ENCODE measurements around the gene SCAF8.
A peak's percentile ranks its signal among the peaks of the same experiment; 100 is the strongest.
"Not testable (repeated sequence)": the region's sequence is repeated elsewhere in the genome, so short reads cannot be mapped to it uniquely, and the experiment has no call there.

The SCAF8 gene

DNA sequence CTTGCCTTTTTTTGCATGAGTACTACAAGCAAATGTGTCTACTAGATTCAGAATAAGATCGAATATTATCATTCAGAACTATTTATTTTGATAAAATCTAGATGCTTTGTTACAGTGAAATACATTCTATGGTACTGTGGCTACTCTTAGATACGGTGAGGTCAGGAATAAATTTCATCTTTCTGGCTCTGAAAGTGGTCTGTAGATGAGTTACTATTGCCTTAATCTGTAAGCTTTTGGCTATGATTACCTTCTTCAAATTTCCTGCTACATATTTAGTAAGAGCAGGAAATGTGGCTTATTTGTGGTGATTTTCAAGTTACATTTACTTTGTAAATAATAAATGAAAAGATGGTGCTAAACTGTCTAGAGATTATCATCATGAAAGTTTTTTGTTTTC lies 50.0 kb downstream of the SCAF8 start:
- DNase-seq (ENCODE audit: low spot score): no peak

DNA sequence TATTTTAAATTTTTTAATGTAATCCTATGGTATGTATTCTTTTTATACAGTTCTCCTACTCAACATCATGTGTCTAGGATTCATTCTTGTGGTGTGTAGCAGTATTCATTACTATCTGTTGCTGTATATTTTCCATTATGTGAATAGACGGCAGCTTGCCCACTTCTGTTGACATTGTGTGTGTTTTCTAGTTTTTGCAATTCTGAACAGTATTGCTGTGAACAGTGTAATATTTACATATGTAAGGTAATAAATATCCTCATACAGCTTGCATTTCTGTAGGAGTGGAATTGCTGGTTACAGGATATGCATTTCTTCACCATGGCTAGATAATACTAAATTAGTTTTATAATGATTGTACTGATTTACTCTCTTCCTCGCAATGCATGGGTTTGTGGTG lies 51.9 kb downstream of the SCAF8 start:
- DNase-seq (ENCODE audit: low spot score): no peak

DNA sequence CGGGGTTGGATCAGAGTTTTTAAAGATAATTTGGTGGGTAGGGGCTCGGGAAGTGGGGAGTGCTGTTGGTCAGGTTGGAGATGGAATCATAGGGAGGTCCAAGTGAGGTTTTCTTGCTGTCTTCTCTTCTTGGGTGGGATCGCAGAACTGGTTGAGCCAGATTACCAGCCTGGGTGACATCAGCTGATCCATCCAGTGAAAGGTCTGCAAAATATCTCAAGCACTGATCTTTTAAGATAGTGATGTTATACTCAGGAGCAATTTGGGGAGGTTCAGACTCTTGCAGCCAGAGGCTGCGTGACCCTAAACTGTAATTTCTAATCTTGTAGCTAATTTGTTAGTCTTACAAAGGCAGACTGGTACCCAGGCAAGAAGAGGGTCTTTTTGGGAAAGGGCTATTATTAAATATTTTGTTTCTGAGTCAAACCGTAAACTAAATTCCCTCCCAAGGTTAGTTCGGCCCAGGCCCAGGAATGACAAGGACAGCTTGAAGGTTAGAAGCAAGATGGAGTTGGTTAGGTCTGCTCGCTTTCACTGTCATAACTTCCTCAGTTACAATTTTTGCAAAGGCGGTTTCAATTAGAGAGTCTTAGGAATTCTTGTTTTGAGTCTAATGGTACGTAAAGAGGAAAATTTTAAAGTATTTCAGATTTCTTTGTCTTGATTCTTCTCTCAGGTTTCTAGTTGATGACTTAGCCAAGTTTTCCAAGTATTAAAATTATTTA lies 53.1 kb downstream of the SCAF8 start:
- DNase-seq (ENCODE audit: low spot score): no peak

DNA sequence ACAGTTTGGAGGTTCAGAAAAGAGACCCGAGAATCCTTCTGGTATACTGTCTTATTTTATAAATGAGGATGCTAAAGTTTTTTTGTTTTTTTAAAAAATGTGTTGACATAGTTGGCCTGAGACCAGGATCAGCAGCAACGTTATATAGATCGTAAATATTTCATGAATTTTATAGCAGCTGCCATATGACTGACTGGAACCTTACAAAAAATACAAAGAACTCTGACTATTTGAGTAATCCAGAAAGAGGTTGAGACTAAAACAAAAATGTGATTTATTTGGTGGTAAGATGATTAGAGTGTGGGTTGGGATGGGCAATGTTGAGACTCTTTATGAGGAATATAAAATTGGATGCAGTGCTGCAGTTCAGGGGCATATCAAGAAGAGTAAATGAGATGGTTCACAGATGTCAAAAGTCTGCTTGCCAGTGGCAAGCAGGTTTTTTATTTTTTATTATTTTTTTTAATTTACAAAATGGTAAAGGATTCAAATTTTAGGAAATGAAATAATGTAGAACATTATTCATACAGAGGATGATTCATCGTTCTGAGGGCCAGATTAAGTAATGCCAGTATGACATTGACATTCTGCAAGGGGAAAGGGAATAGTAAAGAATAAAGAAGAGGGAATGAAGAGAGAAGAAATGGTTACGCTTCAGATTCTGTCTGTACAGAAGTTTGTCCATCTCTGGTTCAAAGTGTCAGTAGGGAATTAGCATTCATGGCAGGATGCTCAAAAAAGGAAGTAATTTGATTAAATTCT lies 58.5 kb downstream of the SCAF8 start:
- peak; percentile 16 for DNase-seq (ENCODE audit: low spot score)

DNA sequence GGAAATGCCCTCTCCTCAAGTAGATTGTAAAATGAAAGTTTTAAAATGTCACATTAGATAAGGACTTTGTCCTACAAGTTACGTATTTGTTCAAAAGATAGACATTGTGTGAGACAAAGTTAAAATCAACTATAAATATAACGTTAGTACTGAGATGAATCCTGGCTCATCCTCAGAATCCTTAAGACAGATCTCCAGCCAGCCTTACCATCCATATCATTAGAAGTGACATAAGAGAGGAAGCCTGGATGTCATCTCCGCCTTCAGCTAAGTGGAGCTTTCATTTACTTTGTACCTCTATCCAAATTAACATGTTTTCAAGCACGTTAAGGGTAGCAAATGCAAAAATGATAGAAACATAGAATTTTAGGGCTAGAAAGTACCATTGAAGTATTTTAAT lies 59.1 kb downstream of the SCAF8 start:
- no peak for DNase-seq (ENCODE audit: low spot score)

DNA sequence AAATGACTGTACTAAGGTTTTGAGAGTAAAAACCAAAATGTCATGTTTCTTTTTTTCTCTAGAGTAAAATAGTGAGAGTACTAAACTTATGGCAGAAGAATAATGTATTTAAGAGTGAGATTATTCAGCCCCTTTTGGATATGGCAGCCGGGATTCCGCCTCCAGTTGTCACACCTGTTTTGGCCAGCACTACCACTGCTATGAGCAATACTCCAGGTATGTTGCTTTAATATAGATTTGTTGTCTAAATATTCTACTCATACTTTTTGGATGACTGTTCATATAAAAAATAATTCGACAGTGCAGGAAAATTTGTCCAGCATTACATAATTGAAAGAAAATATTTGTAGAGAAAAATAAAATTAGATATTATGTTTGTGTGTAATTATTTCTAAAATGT lies 59.5 kb downstream of the SCAF8 start:
- DNase-seq (ENCODE audit: low spot score): no peak

DNA sequence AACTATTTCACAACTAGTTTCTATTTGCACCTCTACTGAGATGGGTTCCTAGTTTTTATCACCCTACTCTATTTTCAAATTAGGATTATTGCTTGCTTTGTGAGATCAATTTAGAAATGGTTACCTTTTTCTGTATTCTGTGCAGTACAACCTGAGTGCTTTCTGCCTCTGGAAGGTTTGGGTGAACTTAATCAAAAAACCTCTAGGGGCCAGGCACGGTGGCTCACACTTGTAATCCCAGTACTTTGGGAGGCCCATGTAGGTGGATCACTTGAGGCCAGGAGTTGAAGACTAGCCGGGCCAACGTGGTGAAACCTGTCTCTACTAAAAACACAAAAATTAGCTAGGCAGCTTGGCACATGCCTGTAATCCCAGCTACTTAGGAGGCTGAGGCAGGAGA lies 63.3 kb downstream of the SCAF8 start:
- no peak for DNase-seq (ENCODE audit: low spot score)

DNA sequence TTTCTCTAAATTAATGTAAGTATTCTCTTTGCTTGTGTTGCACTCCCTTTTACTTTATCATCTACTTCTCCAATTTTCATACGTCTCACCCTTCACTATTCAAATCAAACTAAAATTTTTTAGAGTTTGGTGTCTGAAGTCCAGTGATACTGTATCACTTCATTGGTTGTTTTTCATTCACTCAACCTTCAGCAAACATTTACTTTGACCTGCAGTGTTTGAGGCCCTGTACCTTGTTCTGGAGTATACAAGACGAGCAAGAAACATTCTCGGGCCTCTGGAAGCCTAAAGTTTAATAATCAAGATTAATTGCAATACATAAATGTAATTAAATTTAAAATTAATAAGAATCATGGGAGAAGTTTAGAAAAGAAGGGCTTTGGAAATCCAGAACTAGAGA lies 64.6 kb downstream of the SCAF8 start:
- DNase-seq (ENCODE audit: low spot score): no peak

DNA sequence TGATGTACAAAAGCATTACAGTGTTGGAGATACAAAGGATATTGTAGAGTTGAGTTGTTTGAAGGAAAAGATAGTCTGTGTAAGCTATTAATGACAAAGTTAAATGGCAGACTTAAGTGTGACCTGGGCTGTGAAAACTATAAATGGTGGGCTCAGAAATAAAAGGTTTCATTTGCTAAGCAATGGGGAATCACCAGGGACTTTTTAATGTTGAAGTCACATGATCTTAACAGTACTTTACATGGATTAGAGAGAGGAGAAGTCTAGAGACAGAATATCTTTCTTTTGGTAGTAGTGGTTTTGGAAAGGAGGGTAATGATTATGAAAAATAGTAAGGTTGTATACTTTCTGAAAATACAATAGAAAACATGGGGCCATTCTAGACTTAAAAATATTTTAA lies 67.1 kb downstream of the SCAF8 start:
- no peak for DNase-seq (ENCODE audit: low spot score)

DNA sequence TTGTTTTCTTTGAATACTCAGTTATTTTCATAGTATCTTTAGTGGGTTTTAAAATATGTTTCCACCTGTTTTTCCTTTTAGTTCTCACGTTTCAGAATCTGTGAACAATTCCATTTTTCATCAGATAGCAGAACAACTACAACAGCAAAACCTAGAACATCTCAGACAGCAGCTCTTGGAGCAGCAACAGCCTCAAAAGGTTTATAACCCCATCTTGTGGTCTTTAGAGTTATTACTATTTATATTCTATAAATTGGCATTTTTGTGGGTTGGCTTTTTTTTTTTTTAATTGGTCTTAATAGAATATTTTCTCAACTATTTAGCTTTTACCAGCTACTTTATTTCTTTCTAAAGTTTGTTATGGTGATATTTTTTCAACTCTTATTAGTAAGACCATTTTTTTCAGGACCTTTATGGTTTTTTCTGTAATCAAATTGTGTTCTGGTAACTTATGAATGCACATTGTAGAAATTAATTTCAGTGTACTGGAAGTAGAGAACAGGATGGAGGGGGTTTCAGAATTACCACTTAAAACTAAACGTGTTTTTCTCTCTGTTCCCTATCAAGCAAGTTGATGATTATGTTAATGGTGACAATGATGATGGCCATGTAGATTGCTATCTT lies 72.2 kb downstream of the SCAF8 start:
- DNase-seq (ENCODE audit: low spot score): peak; percentile 56

DNA sequence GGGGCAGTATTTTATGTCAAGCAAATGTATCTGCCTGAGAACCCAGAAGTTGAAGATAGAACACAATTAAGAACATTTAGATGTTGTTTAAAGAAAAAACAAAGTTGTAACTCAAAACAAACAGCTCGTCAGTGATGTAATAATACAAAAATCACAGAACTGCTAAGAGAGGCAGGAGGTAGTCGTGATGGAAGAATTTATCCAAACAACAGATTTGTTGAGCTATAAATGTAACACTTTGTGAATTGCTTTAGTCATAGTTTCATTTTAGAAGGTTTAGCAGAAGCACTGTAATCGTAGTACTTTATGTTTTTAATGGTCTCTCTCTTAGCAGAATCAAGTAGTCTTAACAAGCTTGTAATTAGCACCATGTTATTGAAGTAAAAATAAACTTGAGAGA lies 73.6 kb downstream of the SCAF8 start:
- DNase-seq (ENCODE audit: low spot score): no peak

DNA sequence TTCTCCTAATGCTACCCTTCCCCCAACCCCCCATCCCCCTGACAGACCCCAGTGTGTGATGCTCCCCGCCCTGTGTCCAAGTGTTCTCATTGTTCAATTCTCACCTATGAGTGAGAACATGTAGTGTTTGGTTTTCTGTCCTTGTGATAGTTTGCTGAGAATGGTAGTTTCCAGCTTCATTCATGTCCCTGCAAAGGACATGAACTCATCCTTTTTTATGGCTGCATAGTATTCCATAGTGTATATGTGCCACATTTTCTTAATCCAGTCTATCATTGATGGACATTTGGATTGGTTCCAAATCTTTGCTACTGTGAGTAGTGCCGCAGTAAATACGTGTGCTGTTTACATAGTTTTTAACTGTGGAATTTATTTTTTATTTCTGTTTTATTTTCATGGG lies 78.4 kb downstream of the SCAF8 start:
- not testable (repeated sequence) for DNase-seq (ENCODE audit: low spot score)

DNA sequence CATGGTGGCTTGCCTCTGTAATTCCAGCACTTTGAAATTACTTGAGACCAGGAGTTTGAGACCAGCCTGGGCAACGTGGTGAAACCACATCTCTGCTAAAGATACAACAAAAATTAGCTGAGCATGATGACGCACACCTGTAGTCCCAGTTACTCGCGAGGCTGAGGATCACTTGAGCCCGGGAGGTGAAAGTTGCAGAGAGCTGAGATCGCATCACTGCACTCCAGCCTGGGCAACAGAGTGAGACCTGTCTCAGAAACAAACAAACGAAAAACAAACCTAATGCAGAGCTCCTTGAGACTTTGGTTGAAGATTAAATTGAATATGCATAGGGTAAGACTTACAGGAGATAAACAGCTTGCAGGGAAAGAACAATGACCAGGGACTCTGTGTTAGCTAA lies 80.8 kb downstream of the SCAF8 start:
- DNase-seq (ENCODE audit: low spot score): no peak

DNA sequence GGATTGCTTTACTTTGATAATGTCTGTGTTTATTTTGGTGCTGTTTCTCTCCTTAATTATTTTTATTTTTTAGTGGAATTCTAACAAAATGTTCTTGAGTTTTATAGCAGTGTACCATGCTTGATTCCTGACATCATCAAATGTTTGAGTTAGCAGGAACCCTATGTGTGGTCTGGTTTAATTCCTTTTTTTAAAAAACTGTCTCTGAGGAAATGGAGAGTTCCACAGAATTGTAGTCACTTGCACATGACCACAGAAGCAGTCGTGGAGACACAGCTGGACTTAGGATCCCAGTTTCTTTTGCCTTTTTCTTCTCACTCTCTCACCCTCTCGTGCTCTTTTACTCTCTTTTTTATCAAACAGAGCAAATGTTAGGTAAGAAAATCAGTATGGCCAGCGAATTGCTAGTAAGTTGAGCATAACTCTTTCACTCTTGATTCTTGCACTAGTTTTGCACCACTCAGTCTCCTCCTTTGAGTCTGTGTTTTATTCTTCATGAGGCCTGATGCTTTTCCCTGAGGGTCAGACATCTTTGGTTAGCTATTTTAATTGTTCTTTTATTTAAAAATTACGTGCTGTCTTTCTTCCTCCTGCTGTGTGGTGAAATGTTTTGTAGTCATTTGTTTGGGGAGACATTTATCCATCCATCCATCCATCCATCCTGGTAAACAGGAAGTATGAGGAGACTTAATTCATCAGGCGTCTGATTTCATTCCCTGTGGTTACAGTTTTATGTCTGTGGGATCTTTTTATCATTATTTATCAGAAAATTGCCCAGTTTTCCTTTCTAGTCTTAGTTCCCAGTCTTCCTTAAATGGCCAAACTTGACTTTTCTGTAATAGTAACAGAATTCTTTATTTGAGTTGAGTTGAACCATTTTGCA lies 83.0 kb downstream of the SCAF8 start:
- DNase-seq (ENCODE audit: low spot score): peak; percentile 24

DNA sequence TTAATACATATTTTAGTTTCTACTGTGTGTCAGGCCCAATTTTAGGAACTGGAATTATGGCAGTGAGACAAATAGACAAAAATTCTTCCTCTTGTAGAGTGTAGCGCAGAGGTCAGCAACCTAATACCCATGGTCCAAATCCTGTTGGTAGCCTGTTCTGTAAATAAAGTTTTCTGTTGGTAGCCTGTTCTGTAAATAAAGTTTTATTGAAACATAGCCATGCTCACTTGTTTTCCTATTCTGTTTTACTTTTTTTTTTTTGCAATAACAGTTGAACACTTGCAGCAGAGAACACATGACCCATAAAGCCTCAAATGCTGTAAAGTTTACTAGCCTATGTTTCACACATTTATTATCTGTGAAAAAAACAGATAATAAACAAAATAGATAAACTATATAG lies 87.9 kb downstream of the SCAF8 start:
- DNase-seq (ENCODE audit: low spot score): no peak

DNA sequence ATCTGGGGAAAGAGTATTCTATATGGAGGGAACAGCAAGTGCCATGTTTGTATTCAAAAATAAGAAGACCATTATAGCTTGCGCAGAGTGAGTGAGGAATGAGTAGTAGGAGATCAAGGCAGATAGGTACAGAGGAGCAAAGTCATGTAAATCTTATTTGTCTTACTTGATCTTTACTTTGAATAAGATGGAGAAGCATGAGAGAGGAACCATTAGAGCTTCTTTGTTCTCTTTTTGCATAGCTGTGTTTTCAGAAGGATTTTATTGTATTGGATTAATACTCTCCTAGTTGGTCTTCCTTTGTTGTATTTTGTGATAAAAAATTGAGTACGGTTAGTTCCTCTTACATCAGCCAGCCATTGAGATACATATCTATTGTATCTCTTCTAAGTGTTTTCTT lies 88.4 kb downstream of the SCAF8 start:
- no peak for DNase-seq (ENCODE audit: low spot score)

DNA sequence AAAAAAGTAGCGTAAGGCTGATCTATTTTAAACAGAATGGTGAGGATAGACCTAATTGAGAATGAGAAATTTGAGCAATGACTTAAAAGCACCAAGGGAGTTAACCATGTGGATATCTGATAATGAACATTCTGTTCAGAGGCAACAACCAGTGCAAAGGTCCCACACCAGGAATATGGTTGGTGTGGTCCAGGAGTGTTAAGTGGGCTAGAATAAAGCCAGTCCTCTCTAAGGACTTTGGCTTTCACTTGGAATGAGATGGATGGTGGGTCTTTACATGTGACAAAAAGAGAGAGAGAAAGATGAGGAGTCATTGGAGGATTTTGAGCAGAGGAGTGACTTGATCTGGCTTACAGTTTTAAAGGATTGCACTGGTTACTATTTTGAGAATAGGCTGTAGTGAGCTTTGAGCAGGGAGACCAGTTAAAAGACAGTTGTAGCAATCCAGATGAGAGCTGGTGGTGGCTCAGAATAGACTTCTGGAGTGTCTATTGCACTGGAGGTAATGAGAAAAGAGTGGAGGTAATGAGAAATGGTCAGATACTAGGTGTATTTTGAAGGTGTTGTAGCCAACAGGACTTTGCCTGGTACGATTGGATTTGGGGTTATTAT lies 89.8 kb downstream of the SCAF8 start:
- DNase-seq (ENCODE audit: low spot score): no peak

DNA sequence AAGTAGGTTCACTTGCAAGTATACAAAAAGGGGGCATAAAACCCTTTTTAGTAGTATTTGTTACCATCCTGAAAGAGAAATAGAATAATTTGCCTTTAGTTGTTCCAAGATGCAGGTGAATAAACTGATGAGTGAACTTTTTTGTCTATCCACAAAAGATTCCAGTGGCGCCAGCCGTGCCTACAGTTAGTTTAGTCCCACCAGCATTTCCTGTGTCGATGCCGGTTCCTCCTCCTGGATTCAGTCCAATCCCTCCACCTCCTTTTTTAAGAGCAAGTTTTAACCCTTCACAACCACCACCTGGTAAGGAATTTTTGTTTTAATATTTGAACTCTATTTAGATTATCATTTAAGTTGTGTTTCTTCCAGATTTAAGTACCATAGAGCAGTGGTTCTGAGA lies 90.9 kb downstream of the SCAF8 start:
- DNase-seq (ENCODE audit: low spot score): no peak

DNA sequence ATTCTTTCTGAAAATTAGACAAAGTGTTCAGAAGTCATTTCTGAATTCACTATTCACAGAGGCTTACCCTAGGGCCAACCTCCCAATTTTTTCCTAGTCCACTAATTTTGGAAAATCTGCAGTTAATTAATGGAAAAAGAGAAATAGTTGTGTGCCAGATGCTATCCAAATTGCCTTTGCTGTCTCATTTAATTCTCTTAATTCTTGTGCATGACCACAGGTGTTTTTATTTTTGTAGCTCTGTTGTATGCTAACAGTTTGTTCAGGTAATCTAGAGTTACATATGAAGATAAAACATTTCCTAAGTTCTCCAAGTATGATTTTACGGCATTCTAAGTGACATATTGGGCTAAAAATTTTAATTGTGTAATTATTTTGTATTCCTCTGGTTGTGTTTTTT lies 96.8 kb downstream of the SCAF8 start:
- DNase-seq (ENCODE audit: low spot score): no peak

DNA sequence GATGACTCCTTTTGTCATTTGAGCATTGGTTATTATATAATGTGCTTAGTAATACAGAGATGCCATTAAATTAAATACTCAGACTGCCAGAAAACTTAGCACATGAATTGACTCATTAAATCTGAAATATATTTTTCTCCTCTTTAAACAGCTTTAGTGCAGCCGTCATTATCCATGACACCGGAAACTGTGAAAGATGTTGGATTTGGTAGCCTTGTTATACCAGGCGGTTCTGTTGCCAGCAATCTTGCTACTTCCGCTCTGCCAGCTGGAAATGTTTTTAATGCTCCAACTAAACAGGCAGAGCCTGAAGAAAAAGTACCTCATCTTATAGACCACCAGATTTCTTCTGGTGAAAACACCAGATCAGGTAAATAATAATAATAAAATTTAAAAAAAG lies 97.6 kb downstream of the SCAF8 start:
- no peak for DNase-seq (ENCODE audit: low spot score)

DNA sequence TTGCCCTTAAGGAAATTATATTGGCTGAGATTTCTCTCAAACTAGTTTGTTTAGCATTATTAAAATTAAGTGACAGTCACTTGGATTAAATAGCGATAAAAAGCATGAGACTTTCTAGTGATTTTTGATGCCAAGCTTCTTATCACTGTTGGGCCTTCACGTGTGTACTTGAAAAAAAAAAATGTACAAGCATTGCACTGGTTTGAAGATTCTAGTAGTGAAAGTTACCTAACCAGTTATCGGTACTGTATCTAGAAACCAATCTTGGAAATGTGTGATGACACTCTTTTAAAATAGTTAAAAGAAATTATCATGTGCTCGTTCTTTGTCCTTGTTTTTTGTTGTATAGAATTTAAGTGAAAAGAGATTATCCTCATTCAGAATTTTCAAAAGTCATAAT lies 102.1 kb downstream of the SCAF8 start:
- DNase-seq (ENCODE audit: low spot score): no peak

DNA sequence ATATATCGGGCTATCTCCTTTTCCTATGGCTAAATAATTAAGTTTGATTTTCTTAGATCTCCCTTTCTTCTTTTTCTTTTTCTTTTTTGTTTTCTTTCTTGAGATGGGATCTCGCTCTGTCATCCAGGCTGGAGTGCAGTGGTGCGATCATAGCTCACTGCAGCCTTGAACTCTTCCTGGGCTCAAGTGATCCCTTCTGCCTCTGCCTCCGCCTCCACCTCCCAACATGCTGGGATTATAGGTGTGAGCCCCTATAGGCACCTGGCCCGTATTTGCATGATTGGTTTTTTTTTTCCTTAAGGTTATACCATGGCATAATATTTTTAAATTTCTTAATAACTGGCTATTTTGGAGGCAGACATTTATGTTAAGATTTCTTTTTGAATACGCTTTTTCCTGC lies 106.3 kb downstream of the SCAF8 start:
- DNase-seq (ENCODE audit: low spot score): no peak

Measured in GM03348 (cell line).